PC-3 (cell line): ENCODE measurements around the gene TBC1D8. TPM values are rescaled to one million over a fixed set of nuclear protein-coding genes. Genes with fewer than 3 reads are reported as not detected.
A peak's percentile ranks its signal among the peaks of the same experiment; 100 is the strongest.

ENCODE experiments used
- ATAC-seq: fragments of 200-7000 bp; cut with Tn5 transposase; 2 replicates; pipeline ENCODE4 v1.9.1; 2020; ENCODE audit warnings: mild to moderate bottlenecking, moderate library complexity
- BruUV-seq: library from RNA; stranded (reverse); fragments of 400-500 nt; replicated peaks from 2 replicates; lab custom pipeline; 2021; lab: Mats Ljungman, UMichigan
- CTCF ChIA-PET: fragments of 300-600 bp; sonication (Branson Sonifier 250); formaldehyde crosslinking; loops from one replicate; lab custom pipeline; 2022; ENCODE audit warnings: antibody characterized with exemption; lab: Charles Lee
- POLR2A ChIA-PET: fragments of 300-600 bp; sonication (Branson Sonifier 250); formaldehyde crosslinking; loops from one replicate; lab custom pipeline; 2022; ENCODE audit warnings: antibody characterized with exemption; ENCODE audit not compliant: unreplicated experiment; lab: Charles Lee
- DNase-seq: peaks from one replicate; pipeline ENCODE4 v3.0.0-alpha.2; 2015
- H2AFZ ChIP-seq: fragments of 300-600 bp; sonication (generic); 2 replicates; pipeline ENCODE4 v1.6.0; 2016; ENCODE audit warnings: antibody characterized with exemption, low read length
- H3F3A ChIP-seq: fragments of 300-600 bp; sonication (generic); one replicate; pipeline ENCODE4 v1.6.0; 2017; ENCODE audit warnings: antibody characterized with exemption, low read length, control low read depth, mild to moderate bottlenecking; ENCODE audit not compliant: unreplicated experiment
- H3K27ac ChIP-seq: fragments of 300-600 bp; sonication (generic); 2 replicates; pipeline ENCODE4 v1.5.1; 2016; ENCODE audit warnings: mild to moderate bottlenecking, low read length
- H3K27me3 ChIP-seq: fragments of 300-600 bp; sonication (generic); 2 replicates; pipeline ENCODE4 v1.6.1; 2016; ENCODE audit warnings: low read length, mixed read lengths
- H3K36me3 ChIP-seq: fragments of 300-600 bp; sonication (generic); 2 replicates; pipeline ENCODE4 v1.6.1; 2016; ENCODE audit warnings: low read depth, mixed run types, low read length, mixed read lengths
- H3K4me1 ChIP-seq: fragments of 300-600 bp; sonication (generic); 2 replicates; pipeline ENCODE4 v1.5.1; 2016; ENCODE audit warnings: low read length; ENCODE audit not compliant: insufficient read depth
- H3K4me2 ChIP-seq: fragments of 300-600 bp; sonication (generic); 2 replicates; pipeline ENCODE4 v1.6.0; 2016; ENCODE audit warnings: low read length
- H3K4me3 ChIP-seq: fragments of 300-600 bp; sonication (generic); 2 replicates; pipeline ENCODE4 v1.5.1; 2016; ENCODE audit warnings: mild to moderate bottlenecking, low read length, mixed read lengths
- H3K79me2 ChIP-seq: fragments of 300-600 bp; sonication (generic); 2 replicates; pipeline ENCODE4 v1.6.1; 2017; ENCODE audit warnings: low read length, mixed read lengths
- H3K9ac ChIP-seq: fragments of 300-600 bp; sonication (generic); 2 replicates; pipeline ENCODE4 v1.6.0; 2016; ENCODE audit warnings: mild to moderate bottlenecking, low read length
- H3K9me2 ChIP-seq: fragments of 300-600 bp; sonication (generic); replicated peaks from 2 replicates; pipeline ENCODE4 v1.6.1; 2016; ENCODE audit warnings: mixed run types, low read length, mixed read lengths
- H3K9me3 ChIP-seq: fragments of 300-600 bp; sonication (generic); 2 replicates; pipeline ENCODE4 v1.6.1; 2016; ENCODE audit warnings: low read length, mixed read lengths
- H4K20me1 ChIP-seq: fragments of 300-600 bp; sonication (generic); 2 replicates; pipeline ENCODE4 v1.6.1; 2016; ENCODE audit warnings: low read length, mixed read lengths
- CTCF ChIP-seq: fragments of 300-600 bp; sonication (generic); conservative IDR thresholded peaks from 2 replicates; pipeline ENCODE4 v1.5.1; 2017; ENCODE audit warnings: antibody characterized with exemption, low read depth, mild to moderate bottlenecking, low read length
- EZH2 ChIP-seq: fragments of 300-600 bp; sonication (generic); IDR thresholded peaks from one replicate; pipeline ENCODE4 v1.6.1; 2017; ENCODE audit warnings: antibody characterized with exemption, mild to moderate bottlenecking, low read length; ENCODE audit not compliant: unreplicated experiment
- EZH2phosphoT487 ChIP-seq: fragments of 300-600 bp; sonication (generic); IDR thresholded peaks from 2 replicates; pipeline ENCODE4 v1.6.1; 2018; ENCODE audit warnings: mild to moderate bottlenecking, antibody characterized with exemption, low read length, borderline replicate concordance
- intact Hi-C: fragments of 100-400 bp; cut with micrococcal nuclease; formaldehyde crosslinking; loops from 2 replicates; pipeline ENCODE4 v1.9.0; 2023
- total RNA-seq: library from RNA; depleted of rRNA; stranded (reverse); fragments of >200 nt; gene quantifications from 2 replicates; pipeline ENCODE4 v1.2.3, GENCODE V29; 2014

The TBC1D8 gene
- total RNA-seq, 1 experiment from 2014 or later: 39.7 TPM

DNA sequence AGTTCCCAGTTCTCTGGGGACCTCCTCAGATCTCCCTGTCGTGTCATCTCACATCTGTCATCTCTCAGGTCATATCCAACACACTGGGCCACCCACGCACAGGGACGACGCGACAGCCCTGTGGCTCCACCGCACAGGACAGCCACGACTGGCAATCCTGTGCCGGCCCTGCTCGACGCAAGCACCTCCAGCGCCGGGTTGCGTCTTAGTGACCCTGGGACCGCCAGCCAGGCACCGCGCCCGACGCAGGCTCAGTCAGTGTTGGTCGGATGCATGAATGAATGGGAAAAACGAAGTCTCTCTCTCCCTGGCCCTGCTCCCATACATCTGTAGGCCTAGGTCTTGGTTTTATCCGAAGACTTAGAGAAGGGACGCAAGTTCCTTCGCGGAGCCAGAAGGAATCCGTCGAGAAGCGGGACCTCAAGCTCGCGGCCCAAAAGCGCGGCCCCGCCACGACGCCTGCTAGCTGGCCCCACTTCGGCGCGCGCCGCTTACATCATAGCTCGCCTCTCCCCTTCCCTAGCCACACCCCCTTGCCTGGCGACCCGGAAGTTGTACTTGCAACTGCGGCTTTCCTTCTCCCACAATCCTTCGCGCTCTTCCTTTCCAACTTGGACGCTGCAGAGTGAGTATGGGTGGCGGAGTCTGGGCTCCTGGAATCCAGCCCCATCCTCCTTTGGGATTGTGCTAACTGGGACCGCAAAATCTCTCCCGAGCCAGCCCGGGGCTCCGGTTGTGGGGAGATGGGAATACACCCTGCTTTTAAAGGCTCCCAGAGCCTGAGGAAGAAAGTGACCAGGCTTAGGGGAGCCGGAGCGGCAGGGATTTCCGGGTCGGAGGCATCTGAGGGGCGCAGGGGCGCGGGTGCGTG lies 149.3 kb downstream of the TBC1D8 start, which contains the start of gene RPL31:
Gene RPL31, plus strand, starts transcription at position 599 of the 871 bp plus-strand sequence. CDS start 413 bp downstream, outside the sequence.
- intact Hi-C loops: no loop called here

DNA sequence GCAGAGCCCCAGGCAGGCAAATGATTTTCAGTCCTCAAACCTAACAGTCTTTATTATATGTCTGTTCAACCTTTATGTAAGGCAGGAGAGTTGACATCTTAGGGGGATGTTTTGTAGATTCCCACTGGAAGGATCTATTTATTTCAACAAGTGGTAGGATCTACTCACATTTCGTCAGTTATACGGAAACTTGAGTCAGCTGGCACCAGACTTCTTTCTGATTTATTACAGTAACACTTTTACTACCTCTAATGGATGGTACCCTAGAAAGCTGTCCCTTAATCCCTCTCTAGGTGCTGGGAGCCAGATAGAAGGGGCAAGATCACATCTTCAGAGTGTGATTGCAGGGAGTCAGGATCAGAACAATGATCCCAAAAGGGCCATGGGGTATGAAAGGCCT lies 151.2 kb downstream of the TBC1D8 start:
- DNase-seq: no peak
- H3K9me3 ChIP-seq: no peaks in the 10 kb centered on the region
- no peak overlapping the region for H3K4me2 ChIP-seq
- intact Hi-C loops: no loop called here
- BruUV-seq: no TSS peak
- H3K27me3 ChIP-seq: no peaks in the 10 kb centered on the region
- no peak for TF ChIP-seq EZH2
- ChIA-PET CTCF (no interaction called here), POLR2A (no interaction called here)
- peaks cover 24% of the 10 kb centered on the region for H4K20me1 ChIP-seq
- no peak overlapping the region for H3K4me3 ChIP-seq
- no peaks in the 10 kb centered on the region for H3K9me2 ChIP-seq
- H2AFZ ChIP-seq: no peak overlapping the region
- H3F3A ChIP-seq: no peaks in the 10 kb centered on the region
- no peak for ATAC-seq
- no peak overlapping the region for H3K9ac ChIP-seq
- no peak overlapping the region for H3K27ac ChIP-seq
- peaks cover 30% of the 10 kb centered on the region for H3K79me2 ChIP-seq
- peaks cover 43% of the 10 kb centered on the region for H3K36me3 ChIP-seq
- H3K4me1 ChIP-seq: peaks cover 16% of the 10 kb centered on the region

More for the DNA sequence above, 149.3 kb downstream of the TBC1D8 start, which contains the start of gene RPL31:
- Histone ChIP-seq H3K27me3 (no peaks in the 10 kb centered on the region), H3K9me2 (no peaks in the 10 kb centered on the region), H2AFZ (peak within 1 kb of the TSS; percentile 81), H3K9ac (peak within 1 kb of the TSS; percentile 98), H3K36me3 (peaks cover 43% of the 10 kb centered on the region), H3K4me3 (peak within 1 kb of the TSS; percentile 98), H3K4me1 (peaks cover 16% of the 10 kb centered on the region), H4K20me1 (peaks cover 43% of the 10 kb centered on the region), H3K27ac (peak within 1 kb of the TSS; percentile 41), H3K9me3 (no peaks in the 10 kb centered on the region), H3K79me2 (peaks cover 39% of the 10 kb centered on the region), H3K4me2 (peak within 1 kb of the TSS; percentile 96), H3F3A (peaks cover 3% of the 10 kb centered on the region)
- peak; percentile 95 for DNase-seq
- ChIA-PET CTCF (interaction anchor here (0.6 to 1.0 kb wide), 4 partner anchors 204 to 750 kb away, joined by 3 to 5 read pairs (median 4); no protein-coding TSS in a partner anchor), POLR2A (interaction anchor here (0.6 to 0.7 kb wide), 6 partner anchors 120 to 1913 kb away, joined by 3 to 6 read pairs (median 3); no protein-coding TSS in a partner anchor)
- peak; percentile 80 for ATAC-seq
- TF ChIP-seq EZH2phosphoT487: no peak
- TF ChIP-seq CTCF: no peak
- no peak for TF ChIP-seq EZH2
- BruUV-seq: no TSS peak

DNA sequence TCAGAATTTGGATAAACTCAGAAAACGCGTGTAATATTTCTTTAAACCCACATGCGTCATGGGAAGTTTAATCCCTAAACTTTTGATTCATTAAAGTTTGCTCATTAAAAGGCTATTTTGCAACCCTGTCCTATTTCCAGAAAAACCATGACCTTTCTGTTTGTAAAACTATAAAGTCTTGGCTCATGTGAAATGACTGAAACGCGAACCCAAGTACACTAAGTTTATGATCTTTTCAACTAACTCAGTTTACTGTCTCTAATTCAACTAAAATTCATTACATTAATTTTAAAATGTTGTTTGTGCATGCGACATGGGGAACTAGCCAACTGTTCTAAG lies 153.0 kb downstream of the TBC1D8 start:
- no peak for DNase-seq
- no peaks in the 10 kb centered on the region for H3K9me2 ChIP-seq
- H2AFZ ChIP-seq: no peak overlapping the region
- H3K4me2 ChIP-seq: no peak overlapping the region
- no peak overlapping the region for H3K9ac ChIP-seq
- H3F3A ChIP-seq: no peaks in the 10 kb centered on the region
- intact Hi-C loops: no loop called here
- peaks cover 6% of the 10 kb centered on the region for H3K4me1 ChIP-seq
- no peak overlapping the region for H3K4me3 ChIP-seq
- H3K36me3 ChIP-seq: peaks cover 37% of the 10 kb centered on the region
- H3K79me2 ChIP-seq: peaks cover 12% of the 10 kb centered on the region
- CTCF ChIA-PET: no interaction called here
- ATAC-seq: no peak
- H3K27me3 ChIP-seq: no peaks in the 10 kb centered on the region
- H3K9me3 ChIP-seq: no peaks in the 10 kb centered on the region
- no TSS peak for BruUV-seq
- H4K20me1 ChIP-seq: peaks cover 6% of the 10 kb centered on the region
- no peak overlapping the region for H3K27ac ChIP-seq
- POLR2A ChIA-PET: no interaction called here
- TF ChIP-seq EZH2 (no peak), CTCF (no peak), EZH2phosphoT487 (no peak)
